Right lung (tissue), 5 donors: ENCODE results near the gene ZNF599. TPM values are rescaled to one million over a fixed set of nuclear protein-coding genes. Genes with fewer than 3 reads are reported as not detected.

Experiments
- DNase-seq, 2 donors: peaks; one replicate each; pipeline ENCODE4 v3.0.0-alpha.2; 2013
- polyA plus RNA-seq, 5 donors: library from polyadenylated mRNA; unstranded; fragments of 120-200 nt; gene quantifications; one replicate each; pipeline versions ENCODE4 v1.2.1 to v1.2.3, GENCODE V29; 2013; ENCODE audit warnings: inconsistent platforms in 1 of 5, low replicate concordance in 1 of 5; ENCODE audit not compliant: insufficient read length in 5 of 5, insufficient read depth in 1 of 5

ZNF599 gene
- polyA plus RNA-seq, 5 donors: 12.6 to 16.5 (median 15.0) TPM

GRCh38 chr19:34759218-34759917 is 13.6 kb downstream of the ZNF599 start:
- DNase-seq: no peak

- no peak for DNase-seq
These were observed 15.6 kb downstream of the ZNF599 start for GRCh38 chr19:34757441-34757840.

- DNase-seq: no peak
These were observed 27.9 kb downstream of the ZNF599 start for GRCh38 chr19:34744896-34745690.

GRCh38 chr19:34734537-34735103 is 38.4 kb downstream of the ZNF599 start:
- no peak for DNase-seq

GRCh38 chr19:34733746-34734536 is 39.1 kb downstream of the ZNF599 start, which contains the start of gene ZNF181:
Gene ZNF181, plus strand, starts transcription at chr19:34734243. Its CDS starts 795 bp downstream, at chr19:34735038.
- DNase-seq: peak; percentile 90 to 91

- DNase-seq: peak in 1 of 2 donors; percentile 82
These were observed 39.7 kb downstream of the ZNF599 start for GRCh38 chr19:34733266-34733745.

- peak; percentile 10 to 13 for DNase-seq
These were observed 40.3 kb downstream of the ZNF599 start for GRCh38 chr19:34732612-34733211.

GRCh38 chr19:34731964-34732363 is 41.1 kb downstream of the ZNF599 start:
- no peak for DNase-seq

GRCh38 chr19:34731019-34731829 is 41.8 kb downstream of the ZNF599 start:
- no peak for DNase-seq

GRCh38 chr19:34725400-34725799 is 47.6 kb downstream of the ZNF599 start:
- no peak for DNase-seq

- no peak for DNase-seq
These were observed 50.7 kb downstream of the ZNF599 start for GRCh38 chr19:34722353-34722752.

GRCh38 chr19:34715357-34715756 is 57.7 kb downstream of the ZNF599 start:
- no peak for DNase-seq

- no peak for DNase-seq
These were observed 59.8 kb downstream of the ZNF599 start for GRCh38 chr19:34713262-34713637.

- peak; percentile 29 to 45 for DNase-seq
These were observed 60.4 kb downstream of the ZNF599 start for GRCh38 chr19:34712395-34713261.

- no peak for DNase-seq
These were observed 61.1 kb downstream of the ZNF599 start for GRCh38 chr19:34711890-34712289.
